Panc1 (cell line): ENCODE results near the gene YTHDF1. TPM values are rescaled to one million over a fixed set of nuclear protein-coding genes. Genes with fewer than 3 reads are reported as not detected.

ENCODE experiments used
- ATAC-seq: fragments of 200-7000 bp; cut with Tn5 transposase; 2 replicates; pipeline ENCODE4 v1.9.1; 2020; ENCODE audit warnings: mild to moderate bottlenecking, moderate library complexity
- BruUV-seq: library from RNA; stranded (reverse); fragments of 400-500 nt; replicated peaks from 2 replicates; lab custom pipeline; 2021; lab: Mats Ljungman, UMichigan
- CTCF ChIA-PET: fragments of 300-600 bp; sonication (Branson Sonifier 250); formaldehyde crosslinking; loops from one replicate; lab custom pipeline; 2022; ENCODE audit warnings: antibody characterized with exemption; lab: Charles Lee
- POLR2A ChIA-PET: fragments of 300-600 bp; sonication (Branson Sonifier 250); formaldehyde crosslinking; loops from one replicate; lab custom pipeline; 2022; ENCODE audit warnings: antibody characterized with exemption; lab: Charles Lee
- DNase-seq: peaks from one replicate; pipeline ENCODE4 v3.0.0-alpha.2; 2010; ENCODE audit warnings: low read depth, low spot score
- H3K27ac ChIP-seq: 2 replicates; pipeline ENCODE4 v1.5.1; 2011; ENCODE audit warnings: mild to moderate bottlenecking, low read length, inconsistent platforms
- H3K27me3 ChIP-seq: fragments of 200-500 bp; sonication (Bioruptor generic); 2 replicates; pipeline ENCODE4 v1.6.0; 2014; ENCODE audit warnings: low read length, inconsistent platforms; ENCODE audit not compliant: control insufficient read depth, insufficient read depth
- H3K36me3 ChIP-seq: fragments of 200-500 bp; sonication (Bioruptor generic); 2 replicates; pipeline ENCODE4 v1.5.1; 2014; ENCODE audit warnings: inconsistent platforms, mild to moderate bottlenecking, low read length, moderate library complexity; ENCODE audit not compliant: control insufficient read depth, insufficient read depth
- H3K4me1 ChIP-seq: 2 replicates; pipeline ENCODE4 v1.5.1; 2011; ENCODE audit warnings: inconsistent platforms, mild to moderate bottlenecking, low read length, moderate library complexity; ENCODE audit not compliant: control insufficient read depth, insufficient read depth
- H3K4me3 ChIP-seq, 2 experiments: 2 replicates each; pipeline ENCODE4 v1.5.1; 2011 to 2012; ENCODE audit warnings: low read depth in 2 of 2, low read length in 2 of 2, mild to moderate bottlenecking in 2 of 2, inconsistent platforms in 1 of 2, moderate library complexity in 1 of 2
- H3K9me3 ChIP-seq: fragments of 200-500 bp; sonication (Bioruptor generic); 2 replicates; pipeline ENCODE4 v1.5.1; 2014; ENCODE audit warnings: low read depth, mild to moderate bottlenecking, inconsistent platforms, low read length, moderate library complexity; ENCODE audit not compliant: control insufficient read depth, insufficient read depth
- POLR2AphosphoS5 ChIP-seq: IDR thresholded peaks from 2 replicates; pipeline ENCODE4 v1.6.1; 2012; ENCODE audit warnings: mild to moderate bottlenecking, low read depth, low read length, moderate library complexity
- REST ChIP-seq, 2 experiments: IDR thresholded peaks; 2 replicates each; pipeline ENCODE4 v1.6.1; 2011 to 2012; ENCODE audit warnings: low read depth in 2 of 2, control low read depth in 1 of 2, low read length in 1 of 2, mild to moderate bottlenecking in 1 of 2, moderate library complexity in 1 of 2; ENCODE audit not compliant: insufficient read depth in 1 of 2
- SIN3A ChIP-seq: IDR thresholded peaks from 2 replicates; pipeline ENCODE4 v1.6.1; 2012; ENCODE audit warnings: low read depth, mild to moderate bottlenecking, low read length, moderate library complexity, borderline replicate concordance; ENCODE audit not compliant: insufficient read depth
- TCF7L2 ChIP-seq: IDR thresholded peaks from 2 replicates; pipeline ENCODE4 v1.6.1; 2011; ENCODE audit warnings: mild to moderate bottlenecking, low read depth, low read length, inconsistent platforms
- in situ Hi-C: cut with HindIII; loops from 2 replicates; pipeline ENCODE4 v1.10.0; 2016; ENCODE audit warnings: low sequenced_read_pairs, low pct_unique_long_range_greater_than_20kb
- intact Hi-C: fragments of 100-400 bp; cut with micrococcal nuclease; formaldehyde crosslinking; loops from one replicate; pipeline ENCODE4 v1.10.0; 2022; ENCODE audit not compliant: unreplicated experiment
- total RNA-seq: library from RNA; stranded (reverse); gene quantifications from one replicate; pipeline ENCODE4 v1.2.1, GENCODE V29; 2021; ENCODE audit not compliant: unreplicated experiment
- TF ChIP-seq, protein P1 (sequence below): fragments of 450-650 bp; IDR thresholded peaks from 2 replicates; pipeline ENCODE4 v1.5.1; 2017; ENCODE audit warnings: mild to moderate bottlenecking

The YTHDF1 gene
- total RNA-seq, 1 experiment from 2014 or later: 43.0 TPM

DNA sequence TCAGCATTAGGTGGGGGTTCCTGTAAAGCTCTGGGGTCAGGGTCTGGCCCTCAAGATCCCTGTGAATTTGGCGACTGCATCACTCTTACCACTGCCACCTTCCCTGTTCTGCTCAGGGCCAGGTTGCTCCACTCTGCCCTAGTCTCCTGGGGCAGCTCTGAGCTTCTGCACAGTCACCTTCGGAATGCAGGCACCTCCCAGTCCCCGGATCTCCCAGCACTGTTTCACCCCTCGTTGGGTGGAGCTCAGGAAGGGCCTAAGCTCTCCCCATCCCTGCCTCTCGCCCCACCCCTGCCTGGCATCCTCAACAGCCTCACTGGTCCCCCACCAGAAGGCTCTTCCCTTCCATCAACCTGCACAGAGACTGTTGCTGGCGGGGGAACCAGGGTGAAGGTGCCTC is 46.2 kb downstream of the YTHDF1 start:
- Histone ChIP-seq H3K4me1 (no peaks in the 10 kb centered on the region), H3K9me3 (no peaks in the 10 kb centered on the region), H3K36me3 (no peaks in the 10 kb centered on the region), H3K27me3 (no peaks in the 10 kb centered on the region; the same call in 1 of the 2 replicates), H3K4me3 (no peak overlapping the region), H3K27ac (no peak overlapping the region)
- BruUV-seq: no TSS peak
- ATAC-seq (no peak), DNase-seq (no peak)
- intact Hi-C loops (no loop called here), in situ Hi-C loops (no loop called here)
- POLR2A ChIA-PET: no interaction called here
- TF ChIP-seq REST (IDR thresholded peaks at IDR 0.05; ENCODE audit: insufficient read depth in 1 of 2, low read depth in 2 of 2, low read length in 1 of 2): no peak
- TF ChIP-seq POLR2AphosphoS5: no peak
- TF ChIP-seq, protein P1, sequence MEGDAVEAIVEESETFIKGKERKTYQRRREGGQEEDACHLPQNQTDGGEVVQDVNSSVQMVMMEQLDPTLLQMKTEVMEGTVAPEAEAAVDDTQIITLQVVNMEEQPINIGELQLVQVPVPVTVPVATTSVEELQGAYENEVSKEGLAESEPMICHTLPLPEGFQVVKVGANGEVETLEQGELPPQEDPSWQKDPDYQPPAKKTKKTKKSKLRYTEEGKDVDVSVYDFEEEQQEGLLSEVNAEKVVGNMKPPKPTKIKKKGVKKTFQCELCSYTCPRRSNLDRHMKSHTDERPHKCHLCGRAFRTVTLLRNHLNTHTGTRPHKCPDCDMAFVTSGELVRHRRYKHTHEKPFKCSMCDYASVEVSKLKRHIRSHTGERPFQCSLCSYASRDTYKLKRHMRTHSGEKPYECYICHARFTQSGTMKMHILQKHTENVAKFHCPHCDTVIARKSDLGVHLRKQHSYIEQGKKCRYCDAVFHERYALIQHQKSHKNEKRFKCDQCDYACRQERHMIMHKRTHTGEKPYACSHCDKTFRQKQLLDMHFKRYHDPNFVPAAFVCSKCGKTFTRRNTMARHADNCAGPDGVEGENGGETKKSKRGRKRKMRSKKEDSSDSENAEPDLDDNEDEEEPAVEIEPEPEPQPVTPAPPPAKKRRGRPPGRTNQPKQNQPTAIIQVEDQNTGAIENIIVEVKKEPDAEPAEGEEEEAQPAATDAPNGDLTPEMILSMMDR: no peak
- TF ChIP-seq SIN3A: no peak
- no peak for TF ChIP-seq TCF7L2
- CTCF ChIA-PET: no interaction called here

GRCh38 chr20:63168861-63169260 is 47.1 kb downstream of the YTHDF1 start:
- Histone ChIP-seq H3K4me3 (no peak overlapping the region), H3K4me1 (no peaks in the 10 kb centered on the region), H3K27ac (no peak overlapping the region), H3K9me3 (no peaks in the 10 kb centered on the region), H3K36me3 (no peaks in the 10 kb centered on the region), H3K27me3 (no peaks in the 10 kb centered on the region)
- in situ Hi-C loops (no loop called here), intact Hi-C loops (no loop called here)
- ChIA-PET POLR2A (no interaction called here), CTCF (no interaction called here)
- no TSS peak for BruUV-seq
- TF ChIP-seq SIN3A (no peak), POLR2AphosphoS5 (no peak), REST (IDR thresholded peaks at IDR 0.05; ENCODE audit: insufficient read depth in 1 of 2, low read depth in 2 of 2, low read length in 1 of 2) (no peak), TCF7L2 (no peak)
- TF ChIP-seq, protein P1: no peak
- DNase-seq: no peak
- ATAC-seq: no peak
